LNCaP clone FGC (cell line): ENCODE results near the gene PML.
"Not testable (repeated sequence)": the region's sequence is repeated elsewhere in the genome, so short reads cannot be mapped to it uniquely, and the experiment has no call there.

Experiments used
- DNase-seq: peaks from one replicate; pipeline ENCODE4 v3.0.0-alpha.2; 2011; ENCODE audit warnings: low read depth
- H3K4me3 ChIP-seq: 2 replicates; pipeline ENCODE4 v1.5.1; 2011; ENCODE audit warnings: mild to moderate bottlenecking, low read depth, low read length, control low read depth
- TF ChIP-seq, protein P1 (sequence below): IDR thresholded peaks from 2 replicates; pipeline ENCODE4 v1.5.1; 2012; ENCODE audit warnings: mild to moderate bottlenecking; ENCODE audit not compliant: control insufficient read depth, insufficient read depth; ENCODE audit errors: extremely low read depth

Gene PML

DNA sequence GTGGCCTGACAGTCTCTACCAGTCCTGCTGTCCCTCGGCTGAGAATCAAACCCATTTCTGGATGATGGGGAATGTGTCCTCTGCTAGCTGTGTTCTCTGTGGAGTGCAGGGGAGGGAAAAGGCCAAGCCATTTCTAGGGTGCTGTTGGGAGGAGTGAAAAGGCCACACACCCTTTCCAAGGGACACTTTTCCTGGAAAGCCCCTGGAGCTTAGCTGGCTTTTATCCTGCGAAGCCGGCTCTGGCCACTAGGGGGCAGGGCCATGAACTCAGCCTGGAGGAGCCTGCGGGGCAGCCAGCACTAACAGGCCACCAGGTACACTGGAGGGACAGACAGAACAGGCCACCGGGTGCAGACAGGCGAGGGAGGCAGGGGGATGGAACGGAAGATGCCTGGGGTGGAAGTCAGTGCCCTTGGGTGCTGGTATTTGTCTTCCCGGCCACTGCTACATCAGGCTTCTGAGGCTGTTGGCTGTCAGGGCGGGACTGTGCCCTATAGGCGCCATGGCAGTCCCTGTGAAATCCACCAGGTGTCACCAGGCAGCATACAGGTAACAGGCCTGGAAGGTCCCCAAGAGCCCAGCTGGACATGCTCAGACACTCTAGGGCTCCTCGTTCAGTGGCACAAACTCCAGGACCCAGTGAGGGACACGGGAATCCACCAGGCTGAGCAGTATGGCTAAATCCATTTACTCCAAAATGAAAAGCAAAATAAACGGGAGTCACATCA lies 71.3 kb downstream of the PML start:
- TF ChIP-seq, protein P1, sequence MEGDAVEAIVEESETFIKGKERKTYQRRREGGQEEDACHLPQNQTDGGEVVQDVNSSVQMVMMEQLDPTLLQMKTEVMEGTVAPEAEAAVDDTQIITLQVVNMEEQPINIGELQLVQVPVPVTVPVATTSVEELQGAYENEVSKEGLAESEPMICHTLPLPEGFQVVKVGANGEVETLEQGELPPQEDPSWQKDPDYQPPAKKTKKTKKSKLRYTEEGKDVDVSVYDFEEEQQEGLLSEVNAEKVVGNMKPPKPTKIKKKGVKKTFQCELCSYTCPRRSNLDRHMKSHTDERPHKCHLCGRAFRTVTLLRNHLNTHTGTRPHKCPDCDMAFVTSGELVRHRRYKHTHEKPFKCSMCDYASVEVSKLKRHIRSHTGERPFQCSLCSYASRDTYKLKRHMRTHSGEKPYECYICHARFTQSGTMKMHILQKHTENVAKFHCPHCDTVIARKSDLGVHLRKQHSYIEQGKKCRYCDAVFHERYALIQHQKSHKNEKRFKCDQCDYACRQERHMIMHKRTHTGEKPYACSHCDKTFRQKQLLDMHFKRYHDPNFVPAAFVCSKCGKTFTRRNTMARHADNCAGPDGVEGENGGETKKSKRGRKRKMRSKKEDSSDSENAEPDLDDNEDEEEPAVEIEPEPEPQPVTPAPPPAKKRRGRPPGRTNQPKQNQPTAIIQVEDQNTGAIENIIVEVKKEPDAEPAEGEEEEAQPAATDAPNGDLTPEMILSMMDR: peak; percentile 49

DNA sequence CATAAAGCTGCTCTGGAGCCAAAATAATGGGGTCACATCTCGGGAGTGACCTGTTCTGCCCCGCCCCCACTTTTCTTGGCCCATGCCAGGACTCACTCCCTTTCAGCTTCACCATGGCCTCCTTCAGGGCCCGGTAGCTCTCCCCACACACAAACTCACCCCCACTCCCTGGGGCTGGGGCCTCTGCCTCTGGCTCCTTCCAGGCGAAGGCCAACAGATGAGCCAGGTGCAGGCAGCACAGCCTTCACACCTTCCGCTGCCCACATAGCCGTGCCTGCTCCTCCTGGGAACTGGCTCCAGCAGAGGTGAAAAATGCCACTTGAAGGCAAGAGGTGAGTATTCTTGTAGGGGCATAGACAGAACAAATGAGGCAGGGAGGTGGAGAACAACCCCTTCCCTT lies 77.1 kb downstream of the PML start:
- H3K4me3 ChIP-seq, DNase-seq: not testable (repeated sequence)

More for the DNA sequence above, 71.3 kb downstream of the PML start:
- H3K4me3 ChIP-seq, DNase-seq: not testable (repeated sequence)

DNA sequence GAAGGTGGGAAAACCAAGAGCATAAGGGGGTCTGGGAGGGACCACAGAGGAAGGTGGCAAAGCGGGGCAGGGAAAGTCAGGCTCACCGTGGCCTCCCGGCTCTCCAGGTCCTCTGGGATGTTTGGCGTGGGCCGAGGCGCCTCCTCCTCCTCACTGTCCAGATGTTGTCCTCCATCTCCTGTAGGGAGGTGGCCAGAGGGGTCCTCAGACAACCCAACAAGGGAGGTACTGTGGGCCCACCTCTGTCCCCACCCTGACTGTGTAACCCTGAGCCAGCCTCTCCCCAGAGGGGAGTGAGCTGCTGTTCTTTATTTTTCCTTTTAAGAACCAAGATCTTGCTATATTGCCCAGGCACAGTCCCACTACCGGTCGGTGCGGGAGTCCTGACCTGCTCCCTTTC lies 77.6 kb downstream of the PML start:
- not testable (repeated sequence) for H3K4me3 ChIP-seq, DNase-seq

DNA sequence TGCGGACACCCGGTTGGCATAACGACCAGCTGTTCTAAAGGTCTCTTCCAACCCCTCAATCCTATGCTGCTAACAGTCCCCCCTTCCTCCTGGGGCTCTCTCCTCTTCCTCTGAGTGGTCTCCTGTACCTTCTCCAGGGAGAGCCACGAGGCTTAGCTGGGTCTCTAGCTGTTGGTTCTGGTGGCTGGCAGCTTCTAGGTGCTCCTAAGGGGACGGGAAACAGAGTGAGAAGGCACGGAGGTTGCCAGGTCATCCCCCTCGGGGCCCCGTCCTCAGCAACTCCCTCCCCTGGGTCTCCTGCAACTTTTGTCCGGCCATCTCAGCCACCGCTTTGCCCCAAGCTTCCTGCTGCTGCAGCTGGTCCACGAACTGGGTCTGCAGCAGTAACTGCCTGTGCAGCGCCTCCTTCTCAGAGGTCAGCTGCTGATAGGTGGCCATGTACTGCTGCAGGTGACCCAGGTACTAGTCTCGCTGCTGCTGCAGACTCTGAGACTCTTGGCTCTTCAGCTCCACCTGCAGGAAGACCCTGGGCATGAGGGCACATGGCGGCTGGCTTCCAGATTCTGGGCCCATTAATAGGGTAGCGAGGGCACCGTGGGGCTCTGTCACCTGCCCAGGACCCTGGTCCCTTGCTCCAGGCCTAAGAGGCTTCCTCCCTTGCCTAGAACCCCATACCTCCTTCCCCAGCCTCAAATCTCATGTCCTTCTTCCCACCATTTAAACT lies 78.3 kb downstream of the PML start:
- TF ChIP-seq, protein P1: peak; percentile 48
- not testable (repeated sequence) for DNase-seq, H3K4me3 ChIP-seq

DNA sequence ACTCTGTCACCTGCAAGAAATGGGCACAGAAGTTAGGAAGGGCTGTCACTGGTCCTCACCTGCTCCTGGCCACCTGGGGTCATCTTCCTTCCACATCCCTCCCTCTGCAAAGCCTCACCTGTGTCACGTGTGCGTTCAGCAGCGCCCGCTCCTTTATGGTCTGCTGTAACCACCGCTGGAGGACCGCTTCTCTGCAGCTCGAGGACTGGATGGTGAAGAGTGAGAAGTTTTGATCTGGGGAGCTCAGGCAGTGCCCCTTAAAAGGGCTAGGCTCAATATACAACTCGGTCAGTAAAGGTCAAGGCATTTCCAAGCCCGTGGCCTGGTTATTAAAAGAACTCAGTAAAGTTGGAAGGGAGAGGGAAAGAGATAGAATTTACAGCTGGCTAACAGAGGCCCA lies 81.3 kb downstream of the PML start:
- DNase-seq, H3K4me3 ChIP-seq: not testable (repeated sequence)

DNA sequence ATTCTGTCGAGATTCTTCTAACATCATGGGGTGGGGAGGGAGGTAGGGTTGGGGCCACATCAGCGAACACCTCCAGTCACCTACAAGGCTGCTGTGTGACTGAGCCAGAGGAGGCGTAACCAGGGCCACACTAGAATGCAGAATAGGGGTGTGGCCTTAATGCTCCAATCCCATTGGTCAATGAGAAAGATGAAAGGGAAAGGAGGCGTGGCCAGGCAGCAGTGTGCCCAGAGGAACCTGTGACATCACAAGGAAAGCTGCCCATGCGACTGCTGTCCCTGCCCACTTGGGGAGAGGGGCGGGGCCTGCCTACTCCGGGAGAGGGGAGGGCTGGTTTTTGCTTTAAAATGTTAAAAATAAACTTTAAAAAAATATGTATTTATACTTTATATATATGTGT lies 87.9 kb downstream of the PML start, which contains the start of gene GOLGA6A:
Gene GOLGA6A, minus strand, starts transcription at position 101 of the 400 bp plus-strand sequence. Its CDS starts 41 bp downstream, at position 60.
- H3K4me3 ChIP-seq: not testable (repeated sequence)

DNA sequence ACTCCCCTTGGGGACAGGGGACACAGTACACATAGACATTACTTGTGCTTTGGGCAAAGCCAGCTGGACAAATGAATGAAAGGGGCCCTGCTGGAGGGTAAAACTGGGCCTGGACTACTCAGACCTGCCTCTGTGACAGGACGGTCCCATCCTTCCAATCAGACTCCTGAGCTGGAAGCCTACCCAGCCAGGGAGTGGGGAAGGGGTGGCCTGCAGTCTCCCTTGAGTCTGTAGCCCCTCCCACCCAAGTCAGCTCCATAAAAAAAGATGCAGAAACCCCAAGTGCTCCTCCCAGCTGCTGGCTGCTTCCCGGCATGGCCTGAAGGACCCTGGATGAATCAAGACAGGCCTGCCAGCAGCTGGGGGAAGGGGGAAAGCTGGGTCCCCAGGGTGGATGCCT lies 100.1 kb downstream of the PML start:
- H3K4me3 ChIP-seq, DNase-seq: not testable (repeated sequence)

More for the DNA sequence above, 87.9 kb downstream of the PML start, which contains the start of gene GOLGA6A:
- DNase-seq: not testable (repeated sequence)

DNA sequence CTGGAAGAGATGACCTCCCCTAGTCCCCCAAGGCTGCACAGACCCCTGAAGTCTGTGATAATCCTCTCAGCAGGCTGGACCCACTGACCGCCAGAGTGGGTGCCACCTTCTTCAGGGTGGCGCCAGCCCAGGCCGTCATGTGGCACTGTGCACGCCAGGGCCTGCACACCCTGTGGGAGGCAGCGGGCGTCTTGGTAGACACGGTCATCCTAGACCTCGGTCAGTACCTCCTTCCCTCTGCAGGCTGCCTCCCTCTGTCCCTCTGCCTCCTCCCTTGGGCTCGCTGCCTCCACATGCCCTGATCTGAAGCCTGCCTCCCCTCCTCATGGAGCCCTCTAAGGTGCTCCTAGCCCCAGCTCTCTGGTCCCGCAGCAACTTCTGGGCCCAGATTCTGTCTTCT lies 101.1 kb downstream of the PML start:
- DNase-seq, H3K4me3 ChIP-seq: not testable (repeated sequence)

DNA sequence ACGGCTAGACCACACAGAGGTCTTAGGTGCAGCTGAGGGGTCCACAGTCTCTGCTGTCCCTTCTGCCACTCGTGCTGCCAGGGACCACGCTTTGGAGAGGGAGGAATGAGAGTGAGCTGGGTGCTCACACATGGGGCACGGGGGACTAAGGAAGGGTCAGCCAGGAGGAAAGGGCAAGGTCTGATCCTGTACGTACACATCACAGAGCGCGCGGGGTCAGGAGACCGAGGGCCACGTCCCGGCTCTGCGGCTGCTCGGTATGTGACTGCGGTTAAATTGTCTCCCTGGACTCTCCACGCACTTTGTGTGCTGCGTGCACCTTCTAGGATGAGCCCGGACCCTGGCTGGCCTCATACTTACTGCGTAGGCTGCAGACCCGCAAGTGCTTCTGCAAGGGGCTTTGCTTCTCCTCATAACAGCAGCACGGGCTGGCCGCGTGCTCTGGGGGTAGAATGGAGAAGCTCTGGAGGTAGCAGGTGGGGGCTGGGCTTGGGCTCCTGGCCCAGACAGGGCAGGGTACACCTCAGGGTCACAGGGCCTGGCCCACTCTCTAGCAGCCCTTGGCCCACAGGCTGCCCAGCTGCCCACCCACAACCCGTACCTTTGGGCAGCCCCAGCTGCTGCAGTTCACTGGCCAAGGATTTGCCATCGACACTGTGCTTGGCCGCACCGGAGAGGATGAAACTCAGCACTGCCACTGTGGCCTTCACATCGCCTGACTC lies 102.4 kb downstream of the PML start:
- H3K4me3 ChIP-seq, DNase-seq: not testable (repeated sequence)
